Endothelial cell of umbilical vein (primary cell): Measurements from ENCODE around the gene NR6A1. TPM values are rescaled to one million over a fixed set of nuclear protein-coding genes. Genes with fewer than 3 reads are reported as not detected.

Experiments used
- BruUV-seq: library from RNA; stranded (reverse); fragments of 400-500 nt; replicated peaks from 2 replicates; lab custom pipeline; 2021; lab: Mats Ljungman, UMichigan
- CTCF ChIA-PET: fragments of 300-600, 350-600 bp; sonication (Branson Sonifier 250); formaldehyde crosslinking; loops from one replicate; lab custom pipeline; 2021; ENCODE audit warnings: antibody characterized with exemption, inconsistent platforms; lab: Charles Lee
- POLR2A ChIA-PET: fragments of 300-600, 350-600 bp; sonication (Branson Sonifier 250); formaldehyde crosslinking; loops from one replicate; lab custom pipeline; 2021; ENCODE audit warnings: antibody characterized with exemption, inconsistent platforms; lab: Charles Lee
- DNase-seq: peaks from one replicate; pipeline ENCODE4 v3.0.0-alpha.2; 2011; ENCODE audit warnings: low read depth, low spot score
- FAIRE-seq: peaks from 2 replicates; lab custom pipeline; 2011; peaks lifted over from hg19 to GRCh38; lab: Jason Lieb, UNC
- H2AFZ ChIP-seq: 2 replicates; pipeline ENCODE4 v1.6.0; 2012; ENCODE audit warnings: low read depth, low read length, control low read depth, inconsistent platforms
- H3K27ac ChIP-seq: 2 replicates; pipeline ENCODE4 v1.5.1; 2011; ENCODE audit warnings: low read depth, mild to moderate bottlenecking, control low read depth, low read length, moderate library complexity; ENCODE audit not compliant: insufficient read depth
- H3K27me3 ChIP-seq, 2 experiments: 2 replicates each; pipeline versions ENCODE4 v1.6.0 to v1.6.1; 2011; ENCODE audit warnings: low read length in 2 of 2, mixed read lengths in 1 of 2; ENCODE audit not compliant: control insufficient read depth in 2 of 2, insufficient read depth in 2 of 2
- H3K36me3 ChIP-seq, 2 experiments: 2 replicates in 1 of 2; 3 replicates in 1 of 2; pipeline ENCODE4 v1.5.1; 2011; ENCODE audit warnings: low read length in 2 of 2, mild to moderate bottlenecking in 1 of 2, moderate library complexity in 1 of 2; ENCODE audit not compliant: control insufficient read depth in 2 of 2, insufficient read depth in 2 of 2; ENCODE audit errors: extremely low read depth in 1 of 2
- H3K4me1 ChIP-seq: 3 replicates; pipeline ENCODE4 v1.5.1; 2011; ENCODE audit warnings: mild to moderate bottlenecking, low read length; ENCODE audit not compliant: control insufficient read depth, insufficient read depth; ENCODE audit errors: extremely low read depth
- H3K4me2 ChIP-seq: 2 replicates; pipeline ENCODE4 v1.6.1; 2011; ENCODE audit warnings: low read length, control low read depth, mixed read lengths; ENCODE audit not compliant: insufficient read depth
- H3K4me3 ChIP-seq, 3 experiments: fragments of 200-600 bp in 1 of 3; sonication (generic), shearing (Covaris generic) in 1 of 3; replicated peaks in 1 of 3; 2 replicates each; pipeline ENCODE4 v1.5.1; 2011 to 2016; ENCODE audit warnings: control low read depth in 3 of 3, low read length in 3 of 3, mild to moderate bottlenecking in 2 of 3, inconsistent platforms in 1 of 3, low read depth in 1 of 3, moderate library complexity in 1 of 3; ENCODE audit not compliant: insufficient read depth in 1 of 3
- H3K79me2 ChIP-seq: 2 replicates; pipeline ENCODE4 v1.6.0; 2012; ENCODE audit warnings: low read length, inconsistent platforms; ENCODE audit not compliant: control insufficient read depth, insufficient read depth
- H3K9ac ChIP-seq: replicated peaks from 2 replicates; pipeline ENCODE3; 2011; ENCODE audit warnings: low read length, control low read depth; ENCODE audit not compliant: insufficient read depth; ENCODE audit errors: extremely low read depth
- H3K9me1 ChIP-seq: replicated peaks from 3 replicates; pipeline ENCODE4 v1.6.0; 2011; ENCODE audit warnings: mild to moderate bottlenecking, low read length; ENCODE audit not compliant: control insufficient read depth, insufficient read depth; ENCODE audit errors: extremely low read depth
- H3K9me3 ChIP-seq: replicated peaks from 2 replicates; pipeline ENCODE4 v1.5.1; 2012; ENCODE audit warnings: low read length, inconsistent platforms; ENCODE audit not compliant: control insufficient read depth, insufficient read depth
- H4K20me1 ChIP-seq: replicated peaks from 2 replicates; pipeline ENCODE3; 2011; ENCODE audit warnings: mild to moderate bottlenecking, low read length; ENCODE audit not compliant: control insufficient read depth, insufficient read depth; ENCODE audit errors: extremely low read depth
- GATA2 ChIP-seq: IDR thresholded peaks from 2 replicates; pipeline ENCODE4 v1.7.0; 2011; ENCODE audit warnings: low read depth, mild to moderate bottlenecking, moderate library complexity, mixed read lengths, low read length; ENCODE audit not compliant: insufficient read length, insufficient read depth
- JUN ChIP-seq: IDR thresholded peaks from 2 replicates; pipeline ENCODE4 v1.6.1; 2011; ENCODE audit warnings: borderline replicate concordance, low read depth; ENCODE audit not compliant: insufficient read length, insufficient read depth
- MYC ChIP-seq: IDR thresholded peaks from one replicate; pipeline ENCODE4 v1.6.1; 2011; ENCODE audit warnings: mild to moderate bottlenecking, low read depth, low read length
- POLR2A ChIP-seq: IDR thresholded peaks from 2 replicates; pipeline ENCODE4 v1.6.1; 2012; ENCODE audit warnings: low read depth, mild to moderate bottlenecking, control low read depth, low read length
- POLR2AphosphoS5 ChIP-seq: IDR thresholded peaks from 2 replicates; pipeline ENCODE4 v1.6.1; 2012; ENCODE audit warnings: low read depth, mild to moderate bottlenecking, control low read depth, low read length, moderate library complexity; ENCODE audit not compliant: insufficient read depth
- dilution Hi-C: fragments of 300-500 bp; cut with MboI; formaldehyde crosslinking; loops from one replicate; pipeline ENCODE4 v1.15.0; 2019; ENCODE audit warnings: low sequenced_read_pairs; ENCODE audit not compliant: extremely low pct_ligation_motif_present
- intact Hi-C: fragments of 100-400 bp; cut with micrococcal nuclease; formaldehyde crosslinking; loops from one replicate; pipeline ENCODE4 v1.10.0; 2022
- polyA plus RNA-seq, 4 experiments: library from polyadenylated mRNA; depleted of rRNA in 3 of 4; stranded (reverse) in 3 of 4; unstranded in 1 of 4; fragments of >200 nt; gene quantifications; 2 replicates each; pipeline versions ENCODE4 v1.2.1 to v1.2.3, GENCODE V29; 2011 to 2012; ENCODE audit warnings: missing spikeins in 1 of 4
- total RNA-seq: library from RNA; stranded (reverse); gene quantifications from 2 replicates; pipeline ENCODE4 v1.2.3, GENCODE V29; 2021

Gene NR6A1
- total and polyA plus RNA-seq, 2 donors (not counting 3 experiments of a cell fraction or from before 2014, with no cell fraction given), result 0.17 to 1.2 TPM

GRCh38 chr9:124606027-124606426 lies 165.1 kb downstream of the NR6A1 start:
- no TSS peak for BruUV-seq
- intact Hi-C loops (no loop called here), dilution Hi-C loops (no loop called here)
- Histone ChIP-seq H3K36me3 (no peaks in the 10 kb centered on the region), H3K9ac (no peak overlapping the region), H3K4me1 (no peaks in the 10 kb centered on the region), H3K9me1 (no peaks in the 10 kb centered on the region), H3K4me2 (no peak overlapping the region), H3K4me3 (no peak overlapping the region), H4K20me1 (no peaks in the 10 kb centered on the region), H2AFZ (no peak overlapping the region), H3K9me3 (no peaks in the 10 kb centered on the region), H3K27me3 (peaks cover 4 to 7% of the 10 kb centered on the region in 2 experiments), H3K79me2 (no peaks in the 10 kb centered on the region), H3K27ac (no peak overlapping the region)
- DNase-seq, result no peak
- POLR2A ChIA-PET, result no interaction called here
- FAIRE-seq, result no peak
- TF ChIP-seq MYC, result no peak
- TF ChIP-seq POLR2A, result no peak
- TF ChIP-seq JUN, result no peak
- no peak for TF ChIP-seq GATA2
- TF ChIP-seq POLR2AphosphoS5, result no peak
- CTCF ChIA-PET, result interaction anchor here (1.0 to 1.7 kb wide), 5 partner anchors 9 to 126 kb away, joined by 3 to 5 read pairs (median 3); no protein-coding TSS in a partner anchor

DNA sequence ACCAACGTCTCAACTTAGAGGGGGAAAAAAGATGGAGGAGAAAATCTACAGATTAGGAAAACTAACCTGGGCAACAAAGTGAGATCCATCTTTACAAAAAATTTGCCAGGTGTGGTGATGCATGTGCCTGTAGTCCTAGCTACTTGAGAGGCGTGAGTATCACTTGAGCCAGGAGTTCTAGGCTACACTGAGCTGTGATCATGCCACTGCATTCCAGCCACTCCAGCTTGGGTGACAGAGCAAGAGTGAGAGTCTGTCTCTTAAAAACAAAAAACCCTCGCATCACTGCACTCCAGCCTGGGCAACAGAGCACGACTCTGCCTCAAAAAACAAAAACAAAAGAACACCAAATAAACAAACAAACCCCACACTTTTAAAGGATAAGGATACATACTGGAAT lies 165.9 kb downstream of the NR6A1 start:
- no peaks in the 10 kb centered on the region for H4K20me1 ChIP-seq
- no peak overlapping the region for H3K27ac ChIP-seq
- no peak overlapping the region for H3K4me3 ChIP-seq
- no peaks in the 10 kb centered on the region for H3K79me2 ChIP-seq
- H3K27me3 ChIP-seq, result peaks cover 3 to 4% of the 10 kb centered on the region in 2 experiments
- no peak overlapping the region for H2AFZ ChIP-seq
- no peak for DNase-seq
- ChIA-PET POLR2A (no interaction called here), CTCF (interaction anchor here (1.0 to 1.2 kb wide), 2 partner anchors 10 to 12 kb away, joined by 3 to 5 read pairs; no protein-coding TSS in a partner anchor)
- dilution Hi-C loops (no loop called here), intact Hi-C loops (no loop called here)
- H3K36me3 ChIP-seq, result no peaks in the 10 kb centered on the region
- no peak overlapping the region for H3K9ac ChIP-seq
- BruUV-seq, result no TSS peak
- H3K4me2 ChIP-seq, result no peak overlapping the region
- TF ChIP-seq GATA2, result no peak
- no peaks in the 10 kb centered on the region for H3K9me1 ChIP-seq
- FAIRE-seq, result no peak
- H3K9me3 ChIP-seq, result no peaks in the 10 kb centered on the region
- no peaks in the 10 kb centered on the region for H3K4me1 ChIP-seq
